ENCODE data around the gene ZBTB47.
A peak's percentile ranks its signal among the peaks of the same experiment; 100 is the strongest.

The ZBTB47 gene

DNA sequence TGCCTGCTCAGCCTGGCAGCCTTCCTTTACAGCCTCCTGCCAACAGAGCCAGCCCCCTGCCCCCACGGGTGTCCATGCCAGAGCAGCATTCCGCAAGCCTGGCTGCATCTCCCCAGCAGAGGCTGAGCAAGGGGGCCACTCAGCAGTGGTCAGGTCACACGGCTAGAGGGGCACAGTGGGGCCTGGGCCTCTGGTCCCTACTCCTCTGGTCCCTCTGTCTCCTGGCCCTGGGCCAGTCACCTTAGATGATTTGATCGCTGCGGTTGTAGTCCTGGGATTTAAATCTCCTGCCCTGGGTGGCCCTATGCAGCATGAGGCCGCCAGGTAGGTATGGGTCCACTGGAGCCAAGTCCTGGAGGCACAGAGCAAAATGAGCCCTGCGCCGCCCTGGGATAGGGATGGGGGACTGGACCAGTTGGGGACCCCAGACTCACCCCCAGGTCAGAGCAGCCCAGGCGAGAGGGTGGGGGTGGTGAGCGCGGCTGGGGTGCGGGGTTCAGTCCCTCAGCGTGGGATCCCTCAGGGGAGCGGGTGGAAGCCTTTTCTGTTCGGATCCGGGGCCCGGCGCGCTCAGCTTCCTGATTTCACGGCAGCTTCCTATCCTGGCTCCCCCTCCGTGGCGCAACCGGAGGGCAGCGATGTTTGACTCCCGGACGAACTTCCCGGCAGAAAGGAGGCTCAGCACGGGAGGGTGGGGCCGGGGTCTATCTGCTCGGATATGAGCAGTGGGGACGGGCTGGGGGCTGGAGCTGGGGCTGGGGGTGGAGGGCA, at the start of gene ZBTB47:
Gene ZBTB47 (plus strand): TSS at position 138 of the 771 bp plus-strand sequence. CDS start 4,659 bp downstream, outside the sequence.
- Mint-ChIP-seq H3K4me1 (peaks cover 43% of the 10 kb centered on the region), H3K27ac (peak within 1 kb of the TSS; percentile 75 to 94 (median 82)), H3K4me3 (peak within 1 kb of the TSS; percentile 94 to 95 (median 94)), H3K36me3 (ENCODE audit: low read depth) (peaks cover 10% of the 10 kb centered on the region), H3K9me3 (no peaks in the 10 kb centered on the region), H3K27me3 (ENCODE audit: low read depth) (no peaks in the 10 kb centered on the region)
- no peak for TF ChIP-seq CTCF (IDR thresholded peaks at IDR 0.05; ENCODE audit: unreplicated experiment in 3 of 3)

DNA sequence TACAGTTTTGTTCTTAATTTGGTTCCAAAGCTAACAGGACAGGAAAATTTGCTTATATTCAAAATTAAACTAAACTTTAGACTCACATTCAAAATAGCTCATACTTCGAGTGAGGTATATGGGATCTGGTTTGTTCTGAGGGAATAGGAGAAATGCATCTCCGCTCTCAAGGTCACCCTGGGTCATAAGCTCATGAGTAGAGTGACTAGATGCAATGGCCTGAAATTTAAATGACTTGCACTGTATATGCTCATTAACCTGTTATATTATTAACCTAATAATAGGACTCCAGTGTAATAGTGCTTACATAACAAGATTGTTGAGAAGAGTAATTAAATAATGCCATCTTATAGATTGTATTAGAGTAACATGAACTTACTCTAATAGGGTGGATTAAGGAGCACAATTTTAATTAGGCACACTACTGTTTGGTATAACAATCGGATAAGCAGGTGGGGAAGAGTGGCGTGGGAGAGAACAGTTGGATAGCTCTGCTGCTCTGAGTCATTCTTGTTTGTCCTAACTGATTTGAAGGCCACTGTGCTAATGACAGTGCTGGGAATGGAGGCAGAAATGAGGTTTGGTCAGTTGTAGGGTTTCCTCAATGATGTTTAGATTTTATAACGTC, 47.8 kb upstream of the ZBTB47 start:
- Mint-ChIP-seq H3K27me3 (ENCODE audit: low read depth) (no peaks in the 10 kb centered on the region), H3K27ac (peak overlapping the region in 2 of 3 experiments; percentile 3 to 74), H3K4me1 (peaks cover 43% of the 10 kb centered on the region), H3K9me3 (peaks cover 5% of the 10 kb centered on the region), H3K4me3 (peak overlapping the region in 1 of 3 experiments; percentile 12), H3K36me3 (ENCODE audit: low read depth) (peaks cover 62% of the 10 kb centered on the region)
- TF ChIP-seq CTCF (IDR thresholded peaks at IDR 0.05; ENCODE audit: unreplicated experiment in 3 of 3) = no peak

DNA sequence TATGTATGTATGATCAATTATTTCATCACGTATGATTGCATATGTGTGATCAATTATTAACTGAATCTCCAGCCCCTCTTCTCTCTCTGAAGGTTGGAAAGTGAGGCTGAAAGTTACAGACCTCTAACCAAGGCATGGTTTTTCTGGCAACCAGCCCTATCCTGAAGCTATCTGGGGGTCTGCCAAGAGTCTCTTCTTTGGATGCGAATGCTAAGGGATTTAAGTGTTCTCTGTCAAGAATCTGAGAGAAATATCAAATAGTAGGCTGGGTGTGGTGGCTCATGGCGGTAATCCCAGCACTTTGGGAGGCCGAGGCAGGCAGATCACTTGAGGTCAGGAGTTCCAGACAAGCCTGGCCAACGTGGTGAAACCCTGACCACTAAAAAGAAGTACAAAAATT, 44.9 kb upstream of the ZBTB47 start:
- no peak for TF ChIP-seq CTCF (IDR thresholded peaks at IDR 0.05; ENCODE audit: unreplicated experiment in 3 of 3)
- peak overlapping the region in 1 of 3 experiments; percentile 9 for H3K27ac Mint-ChIP-seq
- no peaks in the 10 kb centered on the region for H3K27me3 Mint-ChIP-seq (ENCODE audit: low read depth)
- H3K9me3 Mint-ChIP-seq = peaks cover 5% of the 10 kb centered on the region
- H3K36me3 Mint-ChIP-seq (ENCODE audit: low read depth) = peaks cover 64% of the 10 kb centered on the region
- H3K4me3 Mint-ChIP-seq = no peak overlapping the region
- peaks cover 47% of the 10 kb centered on the region for H3K4me1 Mint-ChIP-seq

DNA sequence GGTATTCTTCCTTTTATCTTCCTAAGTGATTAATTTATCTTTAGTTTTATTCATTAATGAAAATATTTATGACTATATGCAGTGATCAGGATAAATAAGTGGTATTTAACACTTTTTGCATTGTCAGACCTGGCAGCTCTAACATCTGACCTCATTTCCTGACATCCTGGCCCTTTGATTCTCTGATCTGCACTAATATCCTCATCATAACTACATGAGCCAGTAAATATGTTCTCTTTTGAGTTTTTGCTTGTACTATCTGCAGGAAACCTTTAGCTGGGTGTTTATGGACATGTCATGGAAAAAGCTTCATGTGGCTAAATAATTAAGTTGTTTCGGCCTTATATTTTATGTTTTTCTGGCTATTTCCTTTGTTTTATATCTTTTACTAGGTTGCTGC, 42.5 kb upstream of the ZBTB47 start:
- Mint-ChIP-seq H3K36me3 (ENCODE audit: low read depth) (peaks cover 53% of the 10 kb centered on the region), H3K27ac (no peak overlapping the region), H3K27me3 (ENCODE audit: low read depth) (no peaks in the 10 kb centered on the region), H3K4me3 (no peak overlapping the region), H3K9me3 (no peaks in the 10 kb centered on the region), H3K4me1 (peaks cover 46% of the 10 kb centered on the region)
- TF ChIP-seq CTCF (IDR thresholded peaks at IDR 0.05; ENCODE audit: unreplicated experiment in 3 of 3) = no peak

DNA sequence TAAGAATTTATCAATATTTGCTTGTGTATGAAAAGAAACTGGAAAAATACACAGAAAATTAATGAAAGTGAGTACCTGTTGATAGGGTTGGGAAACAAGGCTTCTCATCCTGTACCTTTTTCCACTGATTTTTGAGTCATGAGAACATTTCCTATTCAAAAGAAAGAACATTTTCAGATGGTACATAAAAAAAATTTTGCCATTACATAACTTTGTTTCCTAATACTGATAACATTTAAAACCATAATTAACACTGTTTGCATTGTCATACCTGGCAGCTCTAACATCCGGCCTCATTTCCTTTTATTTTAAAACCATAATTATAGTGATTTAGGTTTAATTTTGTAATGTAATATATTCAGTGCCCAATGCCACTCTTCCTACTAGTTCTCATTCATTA, 41.3 kb upstream of the ZBTB47 start:
- Mint-ChIP-seq H3K27me3 (ENCODE audit: low read depth) (no peaks in the 10 kb centered on the region), H3K9me3 (no peaks in the 10 kb centered on the region), H3K4me3 (no peak overlapping the region)

More for the DNA sequence above, 41.3 kb upstream of the ZBTB47 start:
- no peak for TF ChIP-seq CTCF (IDR thresholded peaks at IDR 0.05; ENCODE audit: unreplicated experiment in 3 of 3)
- Mint-ChIP-seq H3K27ac (no peak overlapping the region), H3K4me1 (peaks cover 43% of the 10 kb centered on the region), H3K36me3 (ENCODE audit: low read depth) (peaks cover 46% of the 10 kb centered on the region)
